Panc1 (cell line): ENCODE data around the gene TRIM36. TPM values are rescaled to one million over a fixed set of nuclear protein-coding genes. Genes with fewer than 3 reads are reported as not detected.

Source experiments
- ATAC-seq: fragments of 200-7000 bp; cut with Tn5 transposase; 2 replicates; pipeline ENCODE4 v1.9.1; 2020; ENCODE audit warnings: mild to moderate bottlenecking, moderate library complexity
- BruUV-seq: library from RNA; stranded (reverse); fragments of 400-500 nt; replicated peaks from 2 replicates; lab custom pipeline; 2021; lab: Mats Ljungman, UMichigan
- CTCF ChIA-PET: fragments of 300-600 bp; sonication (Branson Sonifier 250); formaldehyde crosslinking; loops from one replicate; lab custom pipeline; 2022; ENCODE audit warnings: antibody characterized with exemption; lab: Charles Lee
- POLR2A ChIA-PET: fragments of 300-600 bp; sonication (Branson Sonifier 250); formaldehyde crosslinking; loops from one replicate; lab custom pipeline; 2022; ENCODE audit warnings: antibody characterized with exemption; lab: Charles Lee
- DNase-seq: peaks from one replicate; pipeline ENCODE4 v3.0.0-alpha.2; 2010; ENCODE audit warnings: low read depth, low spot score
- H3K27ac ChIP-seq: 2 replicates; pipeline ENCODE4 v1.5.1; 2011; ENCODE audit warnings: mild to moderate bottlenecking, low read length, inconsistent platforms
- H3K27me3 ChIP-seq: fragments of 200-500 bp; sonication (Bioruptor generic); 2 replicates; pipeline ENCODE4 v1.6.0; 2014; ENCODE audit warnings: low read length, inconsistent platforms; ENCODE audit not compliant: control insufficient read depth, insufficient read depth
- H3K36me3 ChIP-seq: fragments of 200-500 bp; sonication (Bioruptor generic); 2 replicates; pipeline ENCODE4 v1.5.1; 2014; ENCODE audit warnings: inconsistent platforms, mild to moderate bottlenecking, low read length, moderate library complexity; ENCODE audit not compliant: control insufficient read depth, insufficient read depth
- H3K4me1 ChIP-seq: 2 replicates; pipeline ENCODE4 v1.5.1; 2011; ENCODE audit warnings: inconsistent platforms, mild to moderate bottlenecking, low read length, moderate library complexity; ENCODE audit not compliant: control insufficient read depth, insufficient read depth
- H3K4me3 ChIP-seq, 2 experiments: 2 replicates each; pipeline ENCODE4 v1.5.1; 2011 to 2012; ENCODE audit warnings: low read depth in 2 of 2, low read length in 2 of 2, mild to moderate bottlenecking in 2 of 2, inconsistent platforms in 1 of 2, moderate library complexity in 1 of 2
- H3K9me3 ChIP-seq: fragments of 200-500 bp; sonication (Bioruptor generic); 2 replicates; pipeline ENCODE4 v1.5.1; 2014; ENCODE audit warnings: low read depth, mild to moderate bottlenecking, inconsistent platforms, low read length, moderate library complexity; ENCODE audit not compliant: control insufficient read depth, insufficient read depth
- CTCF ChIP-seq: fragments of 450-650 bp; IDR thresholded peaks from 2 replicates; pipeline ENCODE4 v1.5.1; 2017; ENCODE audit warnings: mild to moderate bottlenecking
- POLR2AphosphoS5 ChIP-seq: IDR thresholded peaks from 2 replicates; pipeline ENCODE4 v1.6.1; 2012; ENCODE audit warnings: mild to moderate bottlenecking, low read depth, low read length, moderate library complexity
- REST ChIP-seq, 2 experiments: IDR thresholded peaks; 2 replicates each; pipeline ENCODE4 v1.6.1; 2011 to 2012; ENCODE audit warnings: low read depth in 2 of 2, control low read depth in 1 of 2, low read length in 1 of 2, mild to moderate bottlenecking in 1 of 2, moderate library complexity in 1 of 2; ENCODE audit not compliant: insufficient read depth in 1 of 2
- SIN3A ChIP-seq: IDR thresholded peaks from 2 replicates; pipeline ENCODE4 v1.6.1; 2012; ENCODE audit warnings: low read depth, mild to moderate bottlenecking, low read length, moderate library complexity, borderline replicate concordance; ENCODE audit not compliant: insufficient read depth
- TCF7L2 ChIP-seq: IDR thresholded peaks from 2 replicates; pipeline ENCODE4 v1.6.1; 2011; ENCODE audit warnings: mild to moderate bottlenecking, low read depth, low read length, inconsistent platforms
- in situ Hi-C: cut with HindIII; loops from 2 replicates; pipeline ENCODE4 v1.10.0; 2016; ENCODE audit warnings: low sequenced_read_pairs, low pct_unique_long_range_greater_than_20kb
- intact Hi-C: fragments of 100-400 bp; cut with micrococcal nuclease; formaldehyde crosslinking; loops from one replicate; pipeline ENCODE4 v1.10.0; 2022; ENCODE audit not compliant: unreplicated experiment
- total RNA-seq: library from RNA; stranded (reverse); gene quantifications from one replicate; pipeline ENCODE4 v1.2.1, GENCODE V29; 2021; ENCODE audit not compliant: unreplicated experiment

Gene TRIM36
- total RNA-seq, 1 experiment from 2014 or later = 1.6 TPM

GRCh38 chr5:115191474-115192031 is 21.8 kb upstream of the TRIM36 start:
- H3K4me1 ChIP-seq = no peaks in the 10 kb centered on the region
- H3K36me3 ChIP-seq = no peaks in the 10 kb centered on the region
- H3K27me3 ChIP-seq = no peaks in the 10 kb centered on the region
- ATAC-seq (no peak), DNase-seq (no peak)
- POLR2A ChIA-PET = no interaction called here
- intact Hi-C loops = no loop called here
- no peak overlapping the region for H3K4me3 ChIP-seq
- BruUV-seq = no TSS peak
- no peaks in the 10 kb centered on the region for H3K9me3 ChIP-seq
- CTCF ChIA-PET = no interaction called here
- no peak overlapping the region for H3K27ac ChIP-seq
- TF ChIP-seq CTCF (no peak), TCF7L2 (no peak), POLR2AphosphoS5 (no peak), REST (IDR thresholded peaks at IDR 0.05; ENCODE audit: insufficient read depth in 1 of 2, low read depth in 2 of 2, low read length in 1 of 2) (no peak), SIN3A (no peak)
- in situ Hi-C loops = no loop called here

- no peak overlapping the region for H3K4me3 ChIP-seq
- POLR2A ChIA-PET = no interaction called here
- intact Hi-C loops = no loop called here
Observed at GRCh38 chr5:115190388-115190787, 20.7 kb upstream of the TRIM36 start.

More at GRCh38 chr5:115190388-115190787, 20.7 kb upstream of the TRIM36 start:
- no peak overlapping the region for H3K27ac ChIP-seq
- BruUV-seq = no TSS peak
- no peaks in the 10 kb centered on the region for H3K9me3 ChIP-seq
- CTCF ChIA-PET = no interaction called here
- no peaks in the 10 kb centered on the region for H3K4me1 ChIP-seq
- DNase-seq = no peak
- in situ Hi-C loops = no loop called here
- no peak for ATAC-seq
- no peaks in the 10 kb centered on the region for H3K27me3 ChIP-seq
- TF ChIP-seq CTCF (no peak), POLR2AphosphoS5 (no peak), TCF7L2 (no peak), REST (IDR thresholded peaks at IDR 0.05; ENCODE audit: insufficient read depth in 1 of 2, low read depth in 2 of 2, low read length in 1 of 2) (no peak), SIN3A (no peak)
- H3K36me3 ChIP-seq = no peaks in the 10 kb centered on the region
